Duodenal mucosa (tissue), 2 donors: ENCODE measurements around the gene ITCH.
"Not testable (repeated sequence)": the region's sequence is repeated elsewhere in the genome, so short reads cannot be mapped to it uniquely, and the experiment has no call there.

Source experiments
- H3K27ac ChIP-seq: one replicate; pipeline ENCODE4 v1.7.0; 2013; ENCODE audit warnings: low read depth, low read length
- H3K27me3 ChIP-seq, 2 donors: one replicate each; pipeline ENCODE4 v1.7.0; 2013; ENCODE audit warnings: low read length in 2 of 2, control low read depth in 1 of 2; ENCODE audit not compliant: insufficient read depth in 2 of 2, control insufficient read depth in 1 of 2
- H3K36me3 ChIP-seq, 2 donors: one replicate each; pipeline ENCODE4 v1.7.0; 2013; ENCODE audit warnings: low read length in 2 of 2, control low read depth in 1 of 2; ENCODE audit not compliant: insufficient read depth in 2 of 2, control insufficient read depth in 1 of 2
- H3K4me1 ChIP-seq, 2 donors: one replicate each; pipeline ENCODE4 v1.7.0; 2013; ENCODE audit warnings: low read length in 2 of 2, control low read depth in 1 of 2; ENCODE audit not compliant: insufficient read depth in 2 of 2, control insufficient read depth in 1 of 2
- H3K4me3 ChIP-seq, 2 donors: one replicate each; pipeline ENCODE4 v1.7.0; 2013; ENCODE audit warnings: low read length in 2 of 2, low read depth in 1 of 2
- H3K9ac ChIP-seq, 2 donors: one replicate each; pipeline ENCODE4 v1.7.0; 2013; ENCODE audit warnings: low read length in 2 of 2, low read depth in 1 of 2
- H3K9me3 ChIP-seq, 2 donors: one replicate each; pipeline ENCODE4 v1.7.0; 2013; ENCODE audit warnings: low read length in 2 of 2, control low read depth in 1 of 2; ENCODE audit not compliant: control insufficient read depth in 1 of 2

The ITCH gene

DNA sequence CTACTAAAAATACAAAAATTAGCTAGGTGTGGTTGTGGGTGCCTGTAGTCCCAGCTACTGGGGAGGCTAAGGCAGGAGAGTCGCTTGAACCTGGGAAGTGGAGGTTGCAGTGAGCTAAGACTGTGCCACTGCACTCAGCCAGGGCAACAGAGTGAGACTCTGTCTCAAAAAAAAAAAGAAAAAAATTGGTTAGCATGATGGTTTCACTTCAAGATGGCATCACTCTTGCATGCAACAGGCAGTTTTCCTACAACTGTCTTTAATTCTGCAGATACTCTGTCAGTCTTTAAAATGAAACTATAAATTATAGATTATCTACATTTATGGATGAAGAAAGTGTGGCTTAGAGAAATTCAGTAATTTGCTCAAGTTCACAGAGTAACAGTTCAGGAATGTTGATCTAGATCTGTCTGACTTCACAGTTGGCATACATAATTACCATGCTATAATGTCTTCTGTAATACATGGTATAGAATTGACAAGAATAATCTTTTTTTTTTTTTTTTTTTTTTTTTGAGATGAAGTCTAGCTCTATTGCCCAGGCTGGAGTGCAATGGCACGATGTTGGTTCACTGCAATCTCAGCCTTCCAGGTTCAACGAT, 27.0 kb downstream of the ITCH start:
- Histone ChIP-seq H3K4me3 (no peak overlapping the region), H3K36me3 (peaks cover 8 to 13% of the 10 kb centered on the region in 2 donors), H3K9me3 (no peaks in the 10 kb centered on the region), H3K9ac (no peak overlapping the region), H3K27ac (no peak overlapping the region), H3K27me3 (no peaks in the 10 kb centered on the region), H3K4me1 (peaks cover 16 to 24% of the 10 kb centered on the region in 2 donors)

DNA sequence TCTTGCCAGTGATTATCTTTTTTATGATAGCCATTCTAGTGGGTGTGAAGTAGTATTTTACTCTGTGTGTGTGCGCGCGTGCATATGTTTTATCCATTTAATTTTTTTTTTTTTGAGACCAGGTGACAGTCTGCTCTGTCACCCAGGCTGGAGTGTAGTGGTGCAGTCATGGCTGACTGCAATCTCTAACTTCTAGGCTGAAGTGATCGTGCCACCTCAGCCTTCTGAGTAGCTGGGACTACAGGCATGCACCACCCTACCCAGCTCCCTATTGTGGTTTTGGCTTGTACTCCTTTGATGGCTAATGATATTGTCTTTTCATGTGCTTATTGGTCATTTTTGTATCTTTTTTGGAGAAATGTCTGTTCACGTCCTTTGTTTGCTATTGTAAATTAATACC, 33.3 kb downstream of the ITCH start:
- no peaks in the 10 kb centered on the region for H3K9me3 ChIP-seq
- peaks cover 8 to 28% of the 10 kb centered on the region in 2 donors for H3K36me3 ChIP-seq
- no peak overlapping the region for H3K4me3 ChIP-seq
- H3K9ac ChIP-seq: no peak overlapping the region
- no peak overlapping the region for H3K27ac ChIP-seq
- H3K4me1 ChIP-seq: no peaks in the 10 kb centered on the region
- H3K27me3 ChIP-seq: no peaks in the 10 kb centered on the region

DNA sequence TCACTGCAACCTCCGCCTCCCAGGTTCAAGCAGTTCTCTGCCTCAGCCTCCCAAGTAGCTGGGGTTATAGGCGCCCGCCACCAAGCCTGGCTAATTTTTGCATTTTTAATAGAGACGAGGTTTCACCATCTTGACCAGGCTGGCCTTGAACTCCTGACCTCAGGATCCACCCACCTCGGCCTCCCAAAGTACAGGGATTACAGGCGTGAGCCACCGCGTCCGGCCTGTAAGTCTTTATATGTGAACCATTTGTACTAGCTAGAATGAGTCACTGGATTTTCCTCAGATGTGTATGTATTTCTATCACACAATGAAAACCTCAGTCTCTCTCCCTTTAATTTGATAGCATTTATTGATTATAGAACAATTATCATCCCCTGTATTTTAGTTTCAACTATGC, 34.0 kb downstream of the ITCH start:
- Histone ChIP-seq H3K9me3 (no peaks in the 10 kb centered on the region), H3K4me3 (no peak overlapping the region), H3K27ac (no peak overlapping the region), H3K9ac (no peak overlapping the region), H3K4me1 (no peaks in the 10 kb centered on the region), H3K36me3 (peaks cover 8 to 28% of the 10 kb centered on the region in 2 donors), H3K27me3 (no peaks in the 10 kb centered on the region)

DNA sequence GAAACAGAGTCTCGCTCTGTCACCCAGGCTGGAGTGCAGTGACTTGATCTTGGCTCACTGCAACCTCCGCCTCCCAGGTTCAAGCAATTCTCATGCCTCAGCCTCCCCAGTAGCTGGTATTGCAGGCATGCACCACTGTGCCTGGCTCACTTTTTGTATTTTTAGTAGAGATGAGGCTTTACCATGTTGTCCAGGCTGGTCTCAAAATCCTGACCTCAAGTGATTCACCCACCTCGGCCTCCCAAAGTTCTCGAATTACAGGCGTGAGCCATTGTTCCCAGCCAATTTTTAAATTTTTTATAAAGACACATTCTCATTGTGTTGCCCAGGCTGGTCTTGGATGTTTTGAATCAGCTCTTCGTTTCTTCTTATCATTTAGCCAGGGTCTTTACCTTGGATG, 37.7 kb downstream of the ITCH start:
- peaks cover 0 to 15% of the 10 kb centered on the region in 2 donors for H3K36me3 ChIP-seq
- H3K4me1 ChIP-seq: peaks cover 0 to 12% of the 10 kb centered on the region in 2 donors
- H3K27ac ChIP-seq, H3K27me3 ChIP-seq, H3K4me3 ChIP-seq, H3K9me3 ChIP-seq, H3K9ac ChIP-seq: not testable (repeated sequence)

DNA sequence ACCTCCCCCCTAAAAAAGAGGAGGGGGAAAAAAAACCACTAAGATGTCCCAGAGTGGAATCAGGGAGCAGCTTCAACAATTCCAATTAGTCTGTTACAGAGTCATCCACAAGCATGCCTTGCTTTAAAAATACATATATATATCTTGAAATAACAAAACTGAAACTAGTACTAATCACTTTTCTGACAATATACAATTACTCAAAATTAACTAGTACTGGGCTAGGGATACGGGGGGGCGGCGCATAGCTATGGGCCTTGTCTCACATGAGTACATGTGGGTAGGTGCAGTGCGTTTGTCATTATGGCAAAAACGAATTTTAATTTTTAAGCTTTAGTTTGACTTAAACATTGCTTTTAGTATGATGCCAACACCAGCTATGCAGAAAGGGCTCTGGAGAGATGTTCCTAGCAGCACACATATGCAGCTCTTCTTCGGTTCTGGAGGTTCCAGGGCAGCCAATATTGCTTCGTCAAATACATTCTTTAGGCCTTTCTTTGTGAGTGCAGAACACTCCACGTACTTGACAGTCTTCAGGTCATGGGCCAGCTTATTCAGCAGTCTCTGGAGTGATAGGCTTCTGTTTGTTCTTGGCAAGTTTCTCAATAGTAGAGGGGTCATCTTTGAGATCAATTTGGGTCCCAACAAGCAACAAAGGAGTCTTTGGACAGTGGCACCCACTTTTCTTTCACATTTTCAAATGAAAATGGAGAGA, 38.8 kb downstream of the ITCH start:
- Histone ChIP-seq H3K27ac (no peak overlapping the region), H3K36me3 (peaks cover 0 to 13% of the 10 kb centered on the region in 2 donors), H3K9me3 (no peaks in the 10 kb centered on the region), H3K4me3 (no peak overlapping the region), H3K4me1 (peaks cover 5 to 12% of the 10 kb centered on the region in 2 donors), H3K27me3 (no peaks in the 10 kb centered on the region), H3K9ac (no peak overlapping the region)

DNA sequence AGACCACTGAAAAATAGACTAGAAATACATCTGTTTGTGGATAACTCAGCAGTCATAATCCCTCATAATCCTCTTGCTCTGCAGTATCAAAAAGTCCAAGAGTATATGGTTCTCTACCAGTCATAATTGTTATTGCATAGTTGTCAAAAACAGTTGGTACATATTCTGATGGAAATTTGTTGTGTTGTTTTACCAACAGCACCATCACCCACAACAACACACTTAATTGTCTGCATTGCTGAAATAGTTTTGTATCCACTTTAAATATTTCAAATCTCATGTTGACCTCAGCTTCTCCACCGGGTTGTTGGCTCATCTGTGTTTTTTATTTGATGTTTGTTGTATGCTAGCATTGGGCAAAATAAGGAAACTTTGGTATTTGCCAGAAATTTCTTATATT, 39.4 kb downstream of the ITCH start:
- Histone ChIP-seq H3K36me3 (peaks cover 0 to 13% of the 10 kb centered on the region in 2 donors), H3K27me3 (no peaks in the 10 kb centered on the region), H3K4me1 (peaks cover 5 to 12% of the 10 kb centered on the region in 2 donors), H3K9me3 (no peaks in the 10 kb centered on the region), H3K4me3 (no peak overlapping the region), H3K27ac (no peak overlapping the region), H3K9ac (no peak overlapping the region)

DNA sequence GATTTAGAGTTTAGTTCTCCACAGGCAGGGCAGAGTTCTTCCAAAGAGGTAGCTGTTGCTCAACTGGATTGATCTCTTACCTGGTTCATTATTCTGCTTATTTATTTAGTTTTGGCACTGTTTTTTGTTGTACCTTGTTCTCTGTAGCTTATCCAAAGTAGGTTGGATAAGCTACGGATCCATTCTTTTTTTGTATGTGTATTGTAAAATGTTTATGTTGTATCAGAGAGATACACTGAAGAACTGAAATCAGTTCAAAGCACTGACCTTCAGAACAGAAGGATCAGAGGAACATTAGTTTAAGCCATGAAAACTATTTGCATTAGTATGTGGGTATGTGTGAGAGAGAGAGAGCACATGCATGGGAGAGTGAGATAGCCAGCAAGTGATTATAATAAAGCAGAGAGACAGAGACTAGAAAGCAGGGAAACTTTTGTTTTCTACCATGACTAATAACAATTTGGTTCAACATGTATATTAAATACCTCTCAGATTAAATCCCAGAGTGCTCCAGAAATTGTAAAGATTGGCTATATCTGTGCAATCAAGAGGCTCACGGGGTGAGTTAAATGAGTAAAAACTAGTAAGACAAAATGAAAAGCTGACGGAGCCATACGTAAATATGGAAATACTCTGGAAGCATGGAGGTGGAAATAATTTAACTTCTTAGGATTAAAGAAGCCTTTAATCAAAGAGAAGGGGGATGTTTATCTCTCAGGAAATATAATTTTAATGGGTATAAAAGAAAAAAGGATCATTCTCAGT, 40.2 kb downstream of the ITCH start:
- Histone ChIP-seq H3K27ac (no peak overlapping the region), H3K9ac (no peak overlapping the region), H3K27me3 (no peaks in the 10 kb centered on the region), H3K9me3 (no peaks in the 10 kb centered on the region), H3K4me3 (no peak overlapping the region), H3K4me1 (peaks cover 5 to 12% of the 10 kb centered on the region in 2 donors), H3K36me3 (peaks cover 0 to 13% of the 10 kb centered on the region in 2 donors)

DNA sequence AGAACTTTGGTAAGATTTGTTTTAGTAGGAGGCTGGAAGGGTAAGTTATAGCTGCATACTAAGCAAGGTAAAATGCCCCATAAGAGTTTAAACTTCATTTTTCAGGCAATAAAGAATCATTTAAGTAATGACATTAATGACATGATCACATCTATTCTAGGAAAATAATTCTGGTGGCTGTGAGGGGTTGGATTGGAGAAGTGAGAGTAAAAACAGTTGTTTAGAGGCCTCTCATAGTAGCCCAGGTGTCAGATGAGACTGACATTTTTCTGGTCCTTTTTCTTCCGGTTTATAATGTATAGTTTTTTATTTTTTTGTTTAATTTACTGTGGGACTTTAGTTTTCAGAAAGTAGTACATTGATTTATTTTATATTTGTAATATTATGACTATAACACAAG, 40.8 kb downstream of the ITCH start:
- peaks cover 5 to 12% of the 10 kb centered on the region in 2 donors for H3K4me1 ChIP-seq
- H3K9me3 ChIP-seq: no peaks in the 10 kb centered on the region
- no peaks in the 10 kb centered on the region for H3K27me3 ChIP-seq
- no peak overlapping the region for H3K9ac ChIP-seq
- H3K4me3 ChIP-seq: no peak overlapping the region
- H3K36me3 ChIP-seq: peaks cover 0 to 7% of the 10 kb centered on the region in 2 donors
- H3K27ac ChIP-seq: no peak overlapping the region

DNA sequence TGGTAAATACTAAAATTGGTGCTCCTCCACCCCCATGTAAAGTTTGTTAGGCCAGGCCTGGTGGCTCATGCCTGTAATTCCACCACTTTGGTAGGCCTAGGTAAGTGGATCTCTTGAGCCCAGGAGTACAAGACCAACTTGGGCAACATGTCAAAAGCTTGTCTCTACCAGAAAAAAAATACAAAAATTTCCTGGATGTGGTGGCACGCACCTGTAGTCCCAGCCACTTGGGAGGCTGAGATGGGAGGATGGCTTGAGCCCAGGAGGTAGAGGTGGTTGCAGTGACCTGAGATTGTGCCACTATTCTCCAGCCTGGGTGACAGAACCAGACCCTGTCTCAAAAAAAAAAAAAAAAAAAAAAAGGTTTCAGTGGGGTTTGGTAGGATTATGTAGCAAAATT, 41.7 kb downstream of the ITCH start:
- peaks cover 5 to 12% of the 10 kb centered on the region in 2 donors for H3K4me1 ChIP-seq
- H3K27me3 ChIP-seq: no peaks in the 10 kb centered on the region

DNA sequence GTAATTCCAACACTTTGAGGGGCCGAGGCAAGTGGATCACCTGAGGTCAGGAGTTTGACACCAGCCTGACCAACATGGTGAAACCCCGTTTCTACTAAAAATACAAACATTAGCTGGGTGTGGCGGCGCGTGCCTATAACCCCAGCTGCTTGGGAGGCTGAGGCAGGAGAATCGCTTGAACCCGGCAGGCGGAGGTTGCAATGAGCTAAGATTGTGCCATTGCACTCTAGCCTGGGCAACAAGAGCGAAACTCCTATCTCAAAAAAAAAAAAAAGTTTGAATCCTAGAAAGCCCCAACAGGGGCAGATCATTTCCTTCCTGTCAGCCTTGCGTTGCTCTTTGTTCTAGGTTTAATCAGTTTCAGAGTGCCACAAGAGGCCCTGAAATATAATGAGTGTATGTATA, 42.2 kb downstream of the ITCH start:
- H3K4me1 ChIP-seq: peaks cover 5 to 12% of the 10 kb centered on the region in 2 donors
- not testable (repeated sequence) for H3K36me3 ChIP-seq, H3K9me3 ChIP-seq, H3K27me3 ChIP-seq, H3K9ac ChIP-seq, H3K27ac ChIP-seq, H3K4me3 ChIP-seq

More for the DNA sequence above, 41.7 kb downstream of the ITCH start:
- no peak overlapping the region for H3K9ac ChIP-seq
- H3K9me3 ChIP-seq: no peaks in the 10 kb centered on the region
- peaks cover 0 to 8% of the 10 kb centered on the region in 2 donors for H3K36me3 ChIP-seq
- no peak overlapping the region for H3K27ac ChIP-seq
- H3K4me3 ChIP-seq: no peak overlapping the region
